Panc1 (cell line): ENCODE data around the gene SNRNP35. TPM values are rescaled to one million over a fixed set of nuclear protein-coding genes. Genes with fewer than 3 reads are reported as not detected.
A peak's percentile ranks its signal among the peaks of the same experiment; 100 is the strongest.
"Not testable (repeated sequence)": the region's sequence is repeated elsewhere in the genome, so short reads cannot be mapped to it uniquely, and the experiment has no call there.

Experiments
- ATAC-seq: fragments of 200-7000 bp; cut with Tn5 transposase; 2 replicates; pipeline ENCODE4 v1.9.1; 2020; ENCODE audit warnings: mild to moderate bottlenecking, moderate library complexity
- Bru-seq: library from RNA; stranded (reverse); fragments of 400-500 nt; gene quantifications from one replicate; lab custom pipeline; 2021; lab: Mats Ljungman, UMichigan
- BruChase-seq, 2 experiments: library from RNA; stranded (reverse); fragments of 400-500 nt; gene quantifications; one replicate each; lab custom pipeline; 2021; lab: Mats Ljungman, UMichigan
- BruUV-seq: library from RNA; stranded (reverse); fragments of 400-500 nt; replicated peaks from 2 replicates; lab custom pipeline; 2021; lab: Mats Ljungman, UMichigan
- CTCF ChIA-PET: fragments of 300-600 bp; sonication (Branson Sonifier 250); formaldehyde crosslinking; loops from one replicate; lab custom pipeline; 2022; ENCODE audit warnings: antibody characterized with exemption; lab: Charles Lee
- POLR2A ChIA-PET: fragments of 300-600 bp; sonication (Branson Sonifier 250); formaldehyde crosslinking; loops from one replicate; lab custom pipeline; 2022; ENCODE audit warnings: antibody characterized with exemption; lab: Charles Lee
- DNase-seq: peaks from one replicate; pipeline ENCODE4 v3.0.0-alpha.2; 2010; ENCODE audit warnings: low read depth, low spot score
- H3K27ac ChIP-seq: 2 replicates; pipeline ENCODE4 v1.5.1; 2011; ENCODE audit warnings: mild to moderate bottlenecking, low read length, inconsistent platforms
- H3K27me3 ChIP-seq: fragments of 200-500 bp; sonication (Bioruptor generic); 2 replicates; pipeline ENCODE4 v1.6.0; 2014; ENCODE audit warnings: low read length, inconsistent platforms; ENCODE audit not compliant: control insufficient read depth, insufficient read depth
- H3K36me3 ChIP-seq: fragments of 200-500 bp; sonication (Bioruptor generic); 2 replicates; pipeline ENCODE4 v1.5.1; 2014; ENCODE audit warnings: inconsistent platforms, mild to moderate bottlenecking, low read length, moderate library complexity; ENCODE audit not compliant: control insufficient read depth, insufficient read depth
- H3K4me1 ChIP-seq: 2 replicates; pipeline ENCODE4 v1.5.1; 2011; ENCODE audit warnings: inconsistent platforms, mild to moderate bottlenecking, low read length, moderate library complexity; ENCODE audit not compliant: control insufficient read depth, insufficient read depth
- H3K4me3 ChIP-seq, 2 experiments: 2 replicates each; pipeline ENCODE4 v1.5.1; 2011 to 2012; ENCODE audit warnings: low read depth in 2 of 2, low read length in 2 of 2, mild to moderate bottlenecking in 2 of 2, inconsistent platforms in 1 of 2, moderate library complexity in 1 of 2
- H3K9me3 ChIP-seq: fragments of 200-500 bp; sonication (Bioruptor generic); 2 replicates; pipeline ENCODE4 v1.5.1; 2014; ENCODE audit warnings: low read depth, mild to moderate bottlenecking, inconsistent platforms, low read length, moderate library complexity; ENCODE audit not compliant: control insufficient read depth, insufficient read depth
- CTCF ChIP-seq: fragments of 450-650 bp; IDR thresholded peaks from 2 replicates; pipeline ENCODE4 v1.5.1; 2017; ENCODE audit warnings: mild to moderate bottlenecking
- POLR2AphosphoS5 ChIP-seq: IDR thresholded peaks from 2 replicates; pipeline ENCODE4 v1.6.1; 2012; ENCODE audit warnings: mild to moderate bottlenecking, low read depth, low read length, moderate library complexity
- REST ChIP-seq, 2 experiments: IDR thresholded peaks; 2 replicates each; pipeline ENCODE4 v1.6.1; 2011 to 2012; ENCODE audit warnings: low read depth in 2 of 2, control low read depth in 1 of 2, low read length in 1 of 2, mild to moderate bottlenecking in 1 of 2, moderate library complexity in 1 of 2; ENCODE audit not compliant: insufficient read depth in 1 of 2
- SIN3A ChIP-seq: IDR thresholded peaks from 2 replicates; pipeline ENCODE4 v1.6.1; 2012; ENCODE audit warnings: low read depth, mild to moderate bottlenecking, low read length, moderate library complexity, borderline replicate concordance; ENCODE audit not compliant: insufficient read depth
- TCF7L2 ChIP-seq: IDR thresholded peaks from 2 replicates; pipeline ENCODE4 v1.6.1; 2011; ENCODE audit warnings: mild to moderate bottlenecking, low read depth, low read length, inconsistent platforms
- in situ Hi-C: cut with HindIII; loops from 2 replicates; pipeline ENCODE4 v1.10.0; 2016; ENCODE audit warnings: low sequenced_read_pairs, low pct_unique_long_range_greater_than_20kb
- intact Hi-C: fragments of 100-400 bp; cut with micrococcal nuclease; formaldehyde crosslinking; loops from one replicate; pipeline ENCODE4 v1.10.0; 2022; ENCODE audit not compliant: unreplicated experiment
- long read RNA-seq: library from polyadenylated mRNA; unstranded; transcript quantifications from one replicate; pipeline ENCODE4 v2.0.0, GENCODE V29; 2021; ENCODE audit not compliant: unreplicated experiment
- polyA plus RNA-seq: library from polyadenylated mRNA; unstranded; fragments of >200 nt; gene quantifications from one replicate; pipeline ENCODE4 v1.2.1, GENCODE V29; 2012; ENCODE audit warnings: missing spikeins; ENCODE audit not compliant: insufficient read length
- total RNA-seq: library from RNA; stranded (reverse); gene quantifications from one replicate; pipeline ENCODE4 v1.2.1, GENCODE V29; 2021; ENCODE audit not compliant: unreplicated experiment

The SNRNP35 gene
- total RNA-seq = 16.5 TPM
- 37.9 TPM for polyA plus RNA-seq
- percentile 81 among the genes with signal in this experiment for Bru-seq, nascent RNA
- percentile 83 among the genes with signal in this experiment for BruChase-seq, experiment 1, labeled RNA remaining after a 2-hour chase
- percentile 79 among the genes with signal in this experiment for BruChase-seq, experiment 2, labeled RNA remaining after a 6-hour chase
- long read RNA-seq, transcript SNRNP35-203 (2 exons, 1,975 nt) = major isoform, 19 of 40 reads
- long read RNA-seq, partial matches to known transcripts = 0 of 40 reads
- long read RNA-seq, other reads (novel, unspliced or antisense) = 18 of 40 reads

GRCh38 chr12:123457980-123458779, at the start of gene SNRNP35:
TSS of gene SNRNP35 (plus strand) at chr12:123458139. CDS start at chr12:123465541, 7,402 bp downstream.
- Histone ChIP-seq H3K36me3 (no peaks in the 10 kb centered on the region), H3K4me3 (peak within 1 kb of the TSS; percentile 65 to 68), H3K27ac (peak within 1 kb of the TSS; percentile 86), H3K27me3 (no peaks in the 10 kb centered on the region), H3K9me3 (no peaks in the 10 kb centered on the region), H3K4me1 (no peaks in the 10 kb centered on the region)
- ATAC-seq (peak; percentile 92), DNase-seq (no peak)
- TF ChIP-seq REST (IDR thresholded peaks at IDR 0.05; ENCODE audit: insufficient read depth in 1 of 2, low read depth in 2 of 2, low read length in 1 of 2) (no peak), POLR2AphosphoS5 (peak; percentile 78), SIN3A (no peak), CTCF (no peak), TCF7L2 (0 out of 2 replicates have a peak, but pooled peaks have one; percentile 13)
- POLR2A ChIA-PET = interaction anchor here (0.5 to 0.7 kb wide), 3 partner anchors 9 to 254 kb away, joined by 3 to 10 read pairs (median 4); partner anchors contain the start of gene ATP6V0A2
- no TSS peak for BruUV-seq
- CTCF ChIA-PET = no interaction called here
- in situ Hi-C loops = no loop called here
- intact Hi-C loops = no loop called here

DNA sequence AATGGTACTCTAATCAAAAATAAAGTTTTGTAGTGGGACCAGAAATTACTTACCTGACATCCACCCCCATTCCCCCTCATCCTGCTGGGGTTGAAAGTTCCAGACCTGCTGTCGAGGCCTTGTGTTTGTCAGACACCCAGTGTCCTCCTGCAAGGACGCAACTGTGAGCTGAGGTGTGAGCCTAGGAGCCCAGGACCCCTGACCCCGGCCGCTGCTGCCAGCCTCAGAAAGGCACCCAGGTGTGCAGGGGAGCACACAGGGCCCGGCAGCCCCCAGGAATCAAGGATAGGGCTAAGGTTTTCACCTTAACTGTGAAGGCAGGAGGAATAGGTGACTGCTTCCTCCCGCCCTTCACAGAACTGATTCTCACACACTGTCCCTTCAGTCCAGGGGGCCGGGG, 49.3 kb upstream of the SNRNP35 start:
- intact Hi-C loops, H3K27me3 ChIP-seq, BruUV-seq, in situ Hi-C loops, H3K27ac ChIP-seq, H3K4me3 ChIP-seq, H3K9me3 ChIP-seq, ATAC-seq, H3K4me1 ChIP-seq, DNase-seq, CTCF ChIA-PET: not testable (repeated sequence)
- POLR2A ChIA-PET = interaction anchor here (0.6 kb wide), 1 partner anchor 25 kb away, joined by 3 read pairs; the partner anchor contains the start of gene KMT5A
- peaks cover 10% of the 10 kb centered on the region for H3K36me3 ChIP-seq

DNA sequence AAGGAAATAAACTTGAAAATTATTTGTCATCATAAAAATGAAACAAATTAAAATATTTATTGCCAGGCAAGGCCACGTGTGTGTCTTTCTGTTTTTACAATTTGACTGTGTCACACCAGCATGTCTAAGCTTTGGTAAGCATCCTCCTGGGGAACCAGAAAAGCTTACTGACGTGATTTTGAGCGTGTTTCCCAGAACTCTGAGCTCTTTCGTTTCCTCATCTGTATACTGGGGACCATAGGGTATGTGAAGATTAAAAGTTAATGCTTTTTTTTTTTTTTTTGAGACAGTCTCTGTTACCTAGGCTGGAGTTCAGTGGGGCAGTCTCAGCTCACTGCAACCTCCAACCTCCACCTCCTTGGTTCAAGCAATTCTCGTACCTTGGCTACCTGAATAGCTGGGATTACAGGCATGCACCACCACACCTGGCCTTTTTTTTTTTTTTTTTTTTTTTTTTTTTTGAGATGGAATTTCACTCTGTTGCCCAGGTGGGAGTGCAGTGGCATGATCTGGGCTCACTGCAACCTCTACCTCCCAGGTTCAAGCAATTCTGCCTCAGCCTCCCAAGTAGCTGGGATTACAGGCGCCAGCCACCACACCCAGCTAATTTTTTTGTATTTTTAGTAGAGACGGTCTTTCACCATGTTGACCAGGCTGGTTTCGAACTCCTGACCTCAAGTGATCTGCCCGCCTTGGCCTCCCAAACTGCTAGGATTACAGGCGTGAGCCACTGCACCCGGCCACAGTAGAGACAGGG, 48.5 kb upstream of the SNRNP35 start:
- H3K9me3 ChIP-seq, H3K4me1 ChIP-seq, ATAC-seq, H3K4me3 ChIP-seq, in situ Hi-C loops, H3K36me3 ChIP-seq, BruUV-seq, CTCF ChIA-PET, DNase-seq, H3K27ac ChIP-seq, intact Hi-C loops, H3K27me3 ChIP-seq: not testable (repeated sequence)
- POLR2A ChIA-PET = interaction anchor here (0.6 kb wide), 1 partner anchor 26 kb away, joined by 3 read pairs; the partner anchor contains the start of gene KMT5A
